Stimulated activated CD4-positive, alpha-beta T cell treated with anti-CD3 and anti-CD28 coated beads, Interleukin-2, amount 100 ng/mL, for 48 hours (primary cell): ENCODE results near the gene NUTM2D.
A peak's percentile ranks its signal among the peaks of the same experiment; 100 is the strongest.
"Not testable (repeated sequence)": the region's sequence is repeated elsewhere in the genome, so short reads cannot be mapped to it uniquely, and the experiment has no call there.

ENCODE experiments used
- DNase-seq, 2 donors: peaks; one replicate each; pipeline ENCODE4 v3.0.0-alpha.2; 2020

The NUTM2D gene

DNA sequence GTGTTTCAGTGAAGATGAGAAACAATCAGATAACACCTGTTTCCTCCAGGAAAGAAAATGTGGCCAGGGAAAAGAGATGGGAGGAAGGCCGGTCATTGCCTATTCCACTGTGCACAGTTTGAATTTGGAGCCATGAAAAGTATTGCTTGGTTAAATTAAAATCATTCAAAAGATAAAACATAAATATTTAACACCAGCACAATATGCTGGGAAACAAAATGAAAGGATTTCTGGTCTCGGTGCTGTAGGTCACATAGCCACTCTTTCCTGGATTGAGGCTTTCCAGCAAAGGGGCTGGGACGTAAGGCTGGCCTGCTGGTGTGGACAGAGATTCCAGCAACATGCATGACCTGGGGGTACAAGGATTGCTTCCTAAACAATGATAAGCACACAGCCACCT lies at the start of gene NUTM2D:
Gene NUTM2D (plus strand): TSS at position 301 of the 400 bp plus-strand sequence. CDS start 522 bp downstream, outside the sequence.
- not testable (repeated sequence) for DNase-seq

DNA sequence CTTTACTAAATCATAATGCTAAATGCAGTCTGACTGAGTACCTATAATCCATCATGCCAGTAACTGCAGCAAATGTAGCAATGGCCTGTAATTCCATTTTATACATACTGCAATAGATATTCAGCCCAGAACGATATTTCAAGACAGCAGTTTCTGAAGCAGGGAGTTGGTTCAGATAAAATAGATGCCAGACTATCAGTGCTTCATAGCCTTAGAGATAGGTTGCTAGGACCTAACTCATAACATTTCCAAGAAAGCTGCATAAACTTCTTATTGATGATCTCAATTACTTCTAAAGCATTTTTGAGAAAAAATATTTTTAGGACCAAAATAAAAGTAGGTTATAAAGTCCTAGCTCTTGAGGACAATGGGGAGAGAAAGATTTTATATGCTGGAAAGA lies 48.8 kb upstream of the NUTM2D start:
- not testable (repeated sequence) for DNase-seq

- not testable (repeated sequence) for DNase-seq
Observed at GRCh38 chr10:87309657-87310056, 47.9 kb upstream of the NUTM2D start.

- not testable (repeated sequence) for DNase-seq
Observed at GRCh38 chr10:87311521-87311920, 46.0 kb upstream of the NUTM2D start.

DNA sequence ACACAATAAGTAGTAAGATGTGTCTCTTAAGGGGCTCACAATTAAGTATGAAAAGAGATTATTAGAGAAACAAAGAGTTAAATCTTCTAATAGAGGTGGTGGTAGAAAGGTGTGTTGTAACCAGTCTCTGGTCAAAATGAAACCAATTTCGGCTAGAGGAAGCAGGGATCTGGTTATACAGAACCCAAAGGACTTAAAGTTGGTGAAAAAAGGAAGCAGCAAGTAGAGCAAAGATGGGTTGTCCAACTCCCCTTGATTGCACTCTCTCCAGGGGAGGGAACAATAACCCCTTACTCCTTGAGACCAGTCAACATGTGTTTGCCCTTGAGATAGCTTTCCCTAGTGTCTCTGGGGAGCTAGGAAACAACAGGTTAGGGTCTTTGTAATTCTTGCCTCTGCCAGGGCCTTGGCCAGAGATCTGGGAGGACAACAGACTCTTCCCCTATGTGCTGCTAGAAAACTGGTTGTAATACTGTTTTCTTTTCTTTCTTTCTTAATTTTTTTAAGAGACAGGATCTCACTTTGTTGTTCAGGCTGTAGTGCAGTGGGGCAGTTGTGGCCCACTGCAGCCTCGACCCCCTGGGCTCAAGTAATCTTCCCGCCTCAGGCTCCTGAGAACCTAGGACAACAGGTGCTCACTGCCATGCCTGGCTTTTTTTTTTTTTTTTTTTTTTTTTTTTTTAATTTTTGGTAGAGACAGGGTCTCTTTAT lies 43.7 kb upstream of the NUTM2D start:
- DNase-seq: not testable (repeated sequence)

DNA sequence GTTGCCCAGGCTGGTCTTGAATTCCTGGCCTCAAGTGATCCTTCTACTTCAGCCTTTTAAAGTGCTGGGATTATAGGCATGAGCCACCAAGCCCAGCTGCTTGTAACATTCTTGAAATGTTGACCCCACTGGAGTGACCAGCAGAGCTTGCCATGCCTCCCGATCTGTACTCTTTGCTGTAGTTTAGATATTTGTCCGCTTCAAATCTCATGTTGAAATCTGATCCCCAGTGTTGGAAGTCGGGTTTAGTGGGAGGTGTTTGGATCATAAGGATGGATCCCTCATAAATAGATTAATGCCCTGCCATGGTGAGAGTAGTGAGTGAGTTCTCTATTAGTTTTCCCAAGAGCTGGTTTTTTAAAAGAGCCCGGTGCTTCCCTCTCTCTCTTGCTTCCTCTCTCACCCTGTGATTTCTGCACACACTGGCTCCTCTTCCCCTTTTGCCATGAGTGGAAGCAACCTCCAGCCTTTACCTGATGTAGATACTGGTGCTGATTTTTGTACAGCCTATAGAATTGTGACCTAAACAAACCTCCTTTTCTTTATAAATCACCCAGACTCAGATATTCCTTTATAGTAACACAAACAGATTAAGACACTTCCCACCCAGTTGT lies 43.1 kb upstream of the NUTM2D start:
- not testable (repeated sequence) for DNase-seq

GRCh38 chr10:87321505-87321904 lies 36.0 kb upstream of the NUTM2D start:
- not testable (repeated sequence) for DNase-seq

- DNase-seq: not testable (repeated sequence)
Observed at GRCh38 chr10:87324559-87324958, 33.0 kb upstream of the NUTM2D start.

- not testable (repeated sequence) for DNase-seq
Observed at GRCh38 chr10:87327958-87328357, 29.6 kb upstream of the NUTM2D start.

GRCh38 chr10:87329131-87329530 lies 28.4 kb upstream of the NUTM2D start:
- DNase-seq: not testable (repeated sequence)

DNA sequence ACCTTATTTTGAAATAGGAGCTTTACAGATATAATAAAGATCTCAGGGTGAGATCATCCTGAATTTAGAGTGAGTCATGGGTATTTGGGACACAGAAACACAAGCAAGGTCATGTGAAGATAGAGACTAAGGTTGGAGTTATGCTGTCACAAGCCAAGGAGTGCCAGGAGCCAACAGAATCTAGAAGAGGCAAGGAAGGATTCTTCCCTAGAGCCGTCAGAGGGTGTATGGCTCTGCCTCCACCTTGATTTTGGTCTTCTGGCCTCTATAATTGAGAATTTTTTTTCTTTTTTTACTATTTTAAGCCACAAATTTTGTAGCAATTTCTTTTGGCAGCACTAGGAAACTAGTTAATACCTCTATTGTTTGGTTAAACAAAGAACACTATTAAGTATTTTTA lies 24.9 kb upstream of the NUTM2D start:
- DNase-seq: not testable (repeated sequence)

DNA sequence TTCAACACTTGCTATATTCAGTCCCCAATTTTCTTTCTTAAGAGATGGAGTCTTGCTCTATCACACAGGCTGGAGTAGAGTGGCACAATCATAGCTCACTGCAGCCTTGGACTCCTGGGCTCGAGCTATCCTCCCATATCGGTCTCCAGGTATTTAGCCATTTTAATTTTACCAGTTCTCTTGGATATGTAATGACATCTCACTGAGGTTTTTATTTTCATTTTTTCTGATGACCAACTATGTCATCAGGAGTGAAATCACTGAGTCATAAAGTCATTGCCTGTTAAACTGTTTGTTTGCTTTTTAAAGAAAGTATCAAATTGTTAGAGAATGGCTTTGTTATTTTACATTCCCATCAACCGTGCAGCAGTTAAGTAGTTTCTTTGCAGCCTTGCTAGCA lies 17.1 kb upstream of the NUTM2D start:
- not testable (repeated sequence) for DNase-seq

GRCh38 chr10:87341546-87342142 lies 15.9 kb upstream of the NUTM2D start:
- DNase-seq: not testable (repeated sequence)

DNA sequence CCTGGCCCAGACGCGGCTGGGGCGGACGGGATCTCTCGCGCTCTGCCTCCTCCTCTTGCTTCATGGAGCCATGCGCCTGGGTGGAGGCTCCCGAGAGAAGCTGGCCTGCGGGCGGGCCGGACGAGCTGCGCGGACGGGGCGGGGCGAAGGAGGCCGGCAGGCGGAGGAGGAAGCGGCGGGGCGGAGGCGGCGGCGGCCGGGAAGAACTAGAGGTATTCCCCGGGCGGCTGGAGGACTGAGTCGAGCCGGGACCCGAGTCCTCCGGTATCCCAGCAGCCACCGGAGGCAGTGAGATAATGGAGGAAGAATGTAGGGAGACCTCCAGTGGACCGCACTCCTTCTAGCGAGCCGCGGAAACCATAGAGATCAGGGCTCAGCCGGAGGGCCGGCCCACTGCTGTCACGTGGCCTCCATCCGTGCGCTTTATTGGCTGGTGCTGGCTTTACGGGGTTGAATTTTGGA lies 15.3 kb upstream of the NUTM2D start:
- peak; percentile 61 to 70 for DNase-seq

- peak; percentile 65 to 75 for DNase-seq
Observed at GRCh38 chr10:87342711-87343258, 14.8 kb upstream of the NUTM2D start.

DNA sequence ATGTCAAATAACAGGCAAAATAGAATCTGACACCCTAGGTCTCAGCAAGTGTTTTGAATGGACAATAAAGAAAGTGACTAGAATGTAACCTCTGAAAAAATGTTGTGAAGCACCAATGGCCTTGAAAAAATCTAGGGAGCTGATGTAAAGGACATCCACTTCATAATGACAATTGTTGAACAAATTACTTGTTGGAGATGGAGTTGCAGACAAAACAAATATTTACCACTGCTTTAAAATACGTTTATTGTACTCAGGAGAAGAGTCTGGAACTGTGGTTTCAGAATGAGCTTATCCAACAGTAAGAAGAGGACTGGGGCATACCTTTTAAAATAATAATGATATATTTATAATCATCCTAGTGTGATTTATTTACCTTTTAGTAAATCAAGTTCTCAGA lies 11.8 kb upstream of the NUTM2D start:
- not testable (repeated sequence) for DNase-seq

DNA sequence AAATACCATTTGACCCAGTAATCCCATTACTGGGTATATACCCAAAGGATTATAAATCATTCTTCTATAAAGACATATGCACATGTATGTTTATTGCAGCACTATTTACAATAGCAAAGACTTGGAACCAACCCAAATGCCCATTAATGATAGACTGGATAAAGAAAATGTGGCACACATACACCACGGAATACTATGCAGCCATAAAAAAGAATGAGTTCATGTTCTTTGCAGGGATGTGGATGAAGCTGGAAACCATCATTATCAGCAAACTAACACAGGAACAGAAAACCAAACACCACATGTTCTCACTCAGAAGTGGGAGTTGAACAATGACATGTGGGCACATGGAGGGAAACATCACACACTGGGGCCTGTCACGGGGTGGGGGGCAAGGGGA lies 7.4 kb upstream of the NUTM2D start:
- DNase-seq: not testable (repeated sequence)

DNA sequence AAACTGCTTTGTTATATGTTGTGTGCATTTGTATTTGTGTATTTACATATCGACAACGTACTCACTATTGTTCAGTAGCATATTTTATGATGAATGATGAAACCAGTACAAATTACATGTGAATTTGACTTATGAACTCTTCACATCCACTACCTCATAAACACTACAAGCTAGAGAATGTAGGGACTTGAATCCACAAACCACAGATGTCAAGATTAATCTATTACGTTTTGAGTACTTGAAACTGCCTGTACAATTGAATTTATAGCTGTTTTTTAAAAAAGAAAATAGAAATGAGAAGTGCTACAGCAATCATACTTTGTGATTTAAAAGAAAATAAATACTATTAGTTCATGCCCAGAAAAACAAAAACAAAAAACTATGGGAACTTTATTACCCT lies 4.7 kb upstream of the NUTM2D start:
- not testable (repeated sequence) for DNase-seq

DNA sequence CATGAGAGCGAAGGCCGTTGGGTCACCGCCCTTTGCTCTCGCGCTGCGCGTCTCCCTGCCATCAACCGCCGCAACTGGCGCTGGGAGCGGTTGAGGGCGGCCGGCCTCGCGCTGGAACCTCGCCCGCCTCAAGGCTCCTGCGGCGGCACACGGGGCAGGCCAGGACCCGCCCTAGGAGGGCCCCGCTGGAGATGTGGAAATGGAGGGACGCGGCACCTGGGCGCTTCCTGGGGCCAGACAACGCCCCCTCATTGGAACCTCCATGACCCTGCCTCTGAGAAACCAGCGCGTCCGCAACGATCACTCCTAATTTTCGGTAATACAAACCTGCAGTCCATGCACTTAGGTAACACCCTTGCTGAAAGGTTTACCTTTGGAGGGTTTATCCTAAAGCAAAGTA lies 2.4 kb upstream of the NUTM2D start:
- DNase-seq: not testable (repeated sequence)

DNA sequence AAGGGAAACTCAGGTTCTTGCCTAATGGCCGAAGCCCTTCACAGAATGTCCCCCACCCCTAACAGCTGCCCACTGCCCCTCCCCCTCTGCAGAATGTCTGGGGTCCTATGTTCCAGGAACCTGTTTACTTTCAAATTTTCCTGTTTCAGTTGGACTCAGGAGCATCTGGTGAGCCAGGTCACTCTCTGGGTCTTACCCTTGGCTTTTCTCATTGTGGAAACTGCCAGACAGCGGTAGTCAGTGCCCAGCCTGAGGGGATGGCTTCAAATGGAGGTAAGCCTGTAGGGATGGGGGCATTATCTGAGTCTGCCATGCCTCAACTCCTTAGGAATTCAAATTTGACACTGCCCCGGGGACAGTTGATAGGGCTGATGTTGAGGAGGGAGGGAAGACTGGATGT lies 615 bp downstream of the NUTM2D start:
- DNase-seq: not testable (repeated sequence)

- not testable (repeated sequence) for DNase-seq
Observed at GRCh38 chr10:87369514-87370112, 12.1 kb downstream of the NUTM2D start.

DNA sequence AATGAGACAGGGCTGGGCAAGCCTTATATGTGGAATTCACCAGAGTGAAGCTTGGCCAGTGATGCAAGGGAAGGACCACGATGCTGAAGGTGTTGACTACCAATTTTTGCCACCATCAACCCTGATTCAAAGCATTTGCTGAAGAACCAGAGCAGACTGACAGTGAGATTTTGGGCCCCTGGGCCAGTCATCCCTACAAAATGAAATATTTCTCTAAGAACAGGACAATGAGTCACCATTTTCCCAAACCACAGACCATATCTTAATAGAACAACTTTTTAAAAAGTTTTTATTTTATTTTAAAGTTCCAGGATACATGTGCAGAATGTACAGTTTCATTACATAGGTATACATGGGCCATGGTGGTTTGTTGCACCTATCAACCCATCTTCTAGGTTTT lies 16.5 kb downstream of the NUTM2D start:
- not testable (repeated sequence) for DNase-seq

DNA sequence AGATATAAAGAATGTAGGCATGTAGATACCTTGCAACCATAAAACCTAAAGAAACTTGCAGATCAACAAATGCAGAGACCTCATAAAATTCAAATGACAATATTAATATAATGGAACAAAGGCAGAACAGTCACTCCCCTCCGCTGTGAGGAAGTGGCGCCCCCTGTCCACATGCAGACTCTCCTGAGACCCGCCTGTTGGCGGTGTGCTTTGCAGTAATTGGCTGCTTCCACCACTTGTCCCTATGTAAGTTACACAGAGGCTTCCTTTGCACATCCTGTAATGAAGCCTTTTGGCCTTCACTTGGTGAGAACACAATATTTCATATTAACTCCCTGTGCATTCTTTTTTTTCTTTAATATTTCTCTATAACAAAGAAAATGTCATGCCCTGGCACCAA lies 21.6 kb downstream of the NUTM2D start:
- not testable (repeated sequence) for DNase-seq
